Adipocyte (in vitro differentiated cells): ENCODE data around the gene TMEM219.
A peak's percentile ranks its signal among the peaks of the same experiment; 100 is the strongest.

Experiments used
- DNase-seq: peaks from one replicate; pipeline ENCODE4 v3.0.0-alpha.2; 2015; ENCODE audit warnings: low read depth
- H3K27me3 ChIP-seq: replicated peaks from 2 replicates; pipeline ENCODE4 v1.7.0; 2013; ENCODE audit warnings: mild to moderate bottlenecking, low read length, moderate library complexity; ENCODE audit not compliant: control insufficient read depth, insufficient read depth
- H3K36me3 ChIP-seq: 2 replicates; pipeline ENCODE4 v1.7.0; 2013; ENCODE audit warnings: low read length, mild to moderate bottlenecking, moderate library complexity; ENCODE audit not compliant: control insufficient read depth, insufficient read depth, severe bottlenecking
- H3K4me1 ChIP-seq: 2 replicates; pipeline ENCODE4 v1.7.0; 2013; ENCODE audit warnings: mild to moderate bottlenecking, low read length, moderate library complexity; ENCODE audit not compliant: control insufficient read depth, insufficient read depth
- H3K4me3 ChIP-seq: 2 replicates; pipeline ENCODE4 v1.7.0; 2013; ENCODE audit warnings: mild to moderate bottlenecking, low read length, moderate library complexity
- H3K9ac ChIP-seq: 2 replicates; pipeline ENCODE4 v1.7.0; 2013; ENCODE audit warnings: mild to moderate bottlenecking, low read length, moderate library complexity
- H3K9me3 ChIP-seq: 2 replicates; pipeline ENCODE4 v1.7.0; 2013; ENCODE audit warnings: mild to moderate bottlenecking, low read length, moderate library complexity; ENCODE audit not compliant: control insufficient read depth

The TMEM219 gene

GRCh38 chr16:30002614-30003346 is 40.9 kb downstream of the TMEM219 start:
- no peaks in the 10 kb centered on the region for H3K4me1 ChIP-seq
- H3K27me3 ChIP-seq: peaks cover 3% of the 10 kb centered on the region
- peaks cover 3% of the 10 kb centered on the region for H3K36me3 ChIP-seq
- DNase-seq: no peak
- no peak overlapping the region for H3K9ac ChIP-seq
- no peaks in the 10 kb centered on the region for H3K9me3 ChIP-seq
- no peak overlapping the region for H3K4me3 ChIP-seq

- H3K9ac ChIP-seq: no peak overlapping the region
- no peaks in the 10 kb centered on the region for H3K9me3 ChIP-seq
- peaks cover 9% of the 10 kb centered on the region for H3K27me3 ChIP-seq
- H3K36me3 ChIP-seq: no peaks in the 10 kb centered on the region
- no peaks in the 10 kb centered on the region for H3K4me1 ChIP-seq
- no peak for DNase-seq
- H3K4me3 ChIP-seq: no peak overlapping the region
Measured at GRCh38 chr16:30003670-30004423, 42.0 kb downstream of the TMEM219 start.

- Histone ChIP-seq H3K27me3 (peaks cover 15% of the 10 kb centered on the region), H3K4me3 (no peak overlapping the region), H3K4me1 (no peaks in the 10 kb centered on the region), H3K9me3 (no peaks in the 10 kb centered on the region), H3K36me3 (no peaks in the 10 kb centered on the region), H3K9ac (no peak overlapping the region)
- DNase-seq: no peak
Measured at GRCh38 chr16:30004424-30004776, 42.5 kb downstream of the TMEM219 start.

DNA sequence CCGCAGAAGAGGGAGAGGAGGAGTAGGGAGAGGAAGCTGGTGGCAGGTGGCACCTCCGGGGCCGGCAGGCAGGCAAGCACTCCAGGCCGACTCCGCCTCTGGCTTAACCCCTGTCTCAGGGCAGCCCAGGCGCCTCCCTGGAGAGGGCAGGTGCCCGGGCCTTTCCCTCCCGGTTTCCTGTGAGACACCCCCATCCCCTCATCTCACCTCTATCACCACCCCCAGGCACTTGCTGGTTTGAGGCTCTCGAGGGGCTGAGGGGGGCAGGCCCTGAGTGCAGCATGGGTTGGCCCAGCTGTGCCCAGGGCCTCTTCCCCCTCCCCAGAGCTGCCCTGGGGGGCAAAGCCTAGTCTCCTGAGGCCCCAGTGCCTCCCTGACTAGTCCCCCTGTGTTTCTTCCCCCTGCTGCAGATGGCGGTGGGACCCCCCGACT is 42.9 kb downstream of the TMEM219 start:
- Histone ChIP-seq H3K27me3 (peaks cover 16% of the 10 kb centered on the region), H3K36me3 (no peaks in the 10 kb centered on the region), H3K4me1 (no peaks in the 10 kb centered on the region), H3K9ac (no peak overlapping the region), H3K4me3 (no peak overlapping the region), H3K9me3 (no peaks in the 10 kb centered on the region)
- no peak for DNase-seq

- no peak overlapping the region for H3K9ac ChIP-seq
- no peaks in the 10 kb centered on the region for H3K36me3 ChIP-seq
- peak; percentile 69 for DNase-seq
- no peak overlapping the region for H3K4me3 ChIP-seq
- H3K27me3 ChIP-seq: peaks cover 23% of the 10 kb centered on the region
- H3K9me3 ChIP-seq: no peaks in the 10 kb centered on the region
- peaks cover 3% of the 10 kb centered on the region for H3K4me1 ChIP-seq
Measured at GRCh38 chr16:30005341-30006094, 43.6 kb downstream of the TMEM219 start.

- no peak overlapping the region for H3K4me3 ChIP-seq
- H3K36me3 ChIP-seq: no peaks in the 10 kb centered on the region
- no peak overlapping the region for H3K9ac ChIP-seq
- no peaks in the 10 kb centered on the region for H3K9me3 ChIP-seq
- no peak for DNase-seq
- H3K27me3 ChIP-seq: peaks cover 24% of the 10 kb centered on the region
- H3K4me1 ChIP-seq: peaks cover 5% of the 10 kb centered on the region
Measured at GRCh38 chr16:30006095-30006473, 44.2 kb downstream of the TMEM219 start.

GRCh38 chr16:30006659-30007377 is 44.9 kb downstream of the TMEM219 start:
- no peaks in the 10 kb centered on the region for H3K36me3 ChIP-seq
- no peak for DNase-seq
- H3K27me3 ChIP-seq: peaks cover 24% of the 10 kb centered on the region
- no peaks in the 10 kb centered on the region for H3K9me3 ChIP-seq
- peaks cover 5% of the 10 kb centered on the region for H3K4me1 ChIP-seq
- H3K4me3 ChIP-seq: no peak overlapping the region
- no peak overlapping the region for H3K9ac ChIP-seq

DNA sequence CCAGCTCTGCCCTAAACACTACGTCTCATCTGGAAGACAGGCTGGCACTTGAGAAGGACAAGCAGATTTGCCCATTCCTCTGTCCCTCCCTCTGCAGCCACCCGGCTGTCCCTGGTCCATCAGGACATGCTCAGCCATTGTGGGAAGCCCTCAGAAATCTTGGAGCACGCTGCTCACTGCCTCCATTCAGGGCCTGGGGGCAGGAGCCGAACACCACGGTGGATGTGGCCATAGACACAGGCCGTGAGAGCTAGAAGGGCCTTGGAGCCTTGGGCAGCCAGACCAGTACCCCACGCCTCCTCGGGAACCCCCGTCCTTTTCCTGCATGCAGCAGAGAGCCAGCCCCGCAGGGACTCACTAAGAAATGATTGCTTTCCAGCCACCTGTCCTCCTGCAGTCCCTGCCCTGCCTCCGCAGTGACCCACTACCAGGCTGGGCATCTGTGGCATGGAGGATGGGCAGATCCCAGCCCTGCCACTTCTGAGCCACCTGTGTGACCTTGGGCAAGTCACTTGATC is 45.6 kb downstream of the TMEM219 start:
- no peaks in the 10 kb centered on the region for H3K9me3 ChIP-seq
- no peak overlapping the region for H3K9ac ChIP-seq

DNA sequence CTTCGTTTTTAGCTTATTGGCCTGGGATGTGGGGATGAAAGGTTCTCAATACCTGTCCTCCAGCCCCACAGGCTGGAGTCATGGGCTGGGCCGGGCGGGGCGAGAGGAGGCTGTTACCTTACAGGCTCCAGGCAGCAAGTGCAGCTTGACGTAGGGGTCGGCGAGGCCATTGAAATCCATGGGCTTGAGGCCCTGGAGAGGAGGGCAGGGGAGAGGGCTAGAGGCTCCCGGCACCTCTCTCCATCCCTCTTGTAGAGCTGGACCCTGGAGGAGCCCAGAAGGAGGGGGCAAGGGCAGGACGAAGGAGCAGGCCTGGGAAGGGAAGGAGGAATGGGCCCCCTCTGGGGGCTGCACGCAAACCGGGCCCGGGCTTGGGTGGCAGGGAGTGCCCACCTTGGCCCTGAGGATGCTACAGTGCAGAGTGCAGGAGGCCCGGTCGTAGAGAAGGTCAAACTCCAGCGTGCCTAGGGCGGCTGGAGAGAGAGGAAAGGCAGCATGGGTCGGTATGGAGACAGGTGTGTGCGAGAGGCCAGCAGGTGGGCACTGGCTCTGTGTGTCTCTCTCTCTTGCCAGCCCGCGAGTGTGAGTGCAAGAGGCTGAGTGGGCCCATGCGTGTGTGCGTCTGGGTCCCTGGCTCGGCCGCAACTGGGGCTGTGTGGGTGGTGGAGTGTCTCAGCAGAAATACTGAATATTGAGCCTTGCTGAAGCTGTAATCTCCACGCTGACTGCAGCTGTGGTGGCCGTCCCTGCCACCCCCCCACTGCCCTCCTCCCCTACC is 47.4 kb downstream of the TMEM219 start:
- H3K27me3 ChIP-seq: peaks cover 24% of the 10 kb centered on the region
- no peaks in the 10 kb centered on the region for H3K9me3 ChIP-seq
- H3K4me1 ChIP-seq: peaks cover 9% of the 10 kb centered on the region
- no peak overlapping the region for H3K4me3 ChIP-seq
- no peak for DNase-seq
- H3K9ac ChIP-seq: no peak overlapping the region
- no peaks in the 10 kb centered on the region for H3K36me3 ChIP-seq

More for the DNA sequence above, 45.6 kb downstream of the TMEM219 start:
- DNase-seq: no peak
- Histone ChIP-seq H3K4me1 (peaks cover 9% of the 10 kb centered on the region), H3K4me3 (no peak overlapping the region), H3K27me3 (peaks cover 24% of the 10 kb centered on the region), H3K36me3 (no peaks in the 10 kb centered on the region)
